Measurements from ENCODE around the gene LYPLAL1. TPM values are rescaled to one million over a fixed set of nuclear protein-coding genes. Genes with fewer than 3 reads are reported as not detected.

Gene LYPLAL1
- total and polyA plus RNA-seq, 2 of the 8 experiments (the other 6 are each of a cell fraction or from before 2014, with no cell fraction given), result 6.3 to 23.8 TPM

DNA sequence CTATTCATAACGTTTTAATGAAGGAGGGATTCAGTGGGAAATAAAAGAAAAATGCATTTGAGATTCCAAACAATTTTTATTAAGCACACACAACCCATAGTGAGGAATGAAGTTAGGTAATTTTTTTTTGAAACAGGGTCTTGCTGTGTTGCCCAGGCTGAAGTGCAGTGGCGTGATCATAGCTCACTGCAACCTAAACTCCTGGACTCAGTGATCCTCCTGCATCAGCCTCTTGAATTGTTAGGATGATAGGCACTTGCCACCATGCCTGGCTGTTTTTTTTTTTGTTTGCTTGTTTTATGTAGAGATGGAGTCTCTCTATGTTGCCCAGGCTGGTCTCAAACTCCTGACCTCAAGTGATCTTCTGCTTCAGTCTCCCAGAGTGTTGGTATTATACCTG, 28.9 kb downstream of the LYPLAL1 start:
- Histone ChIP-seq H3K9me3 (ENCODE audit: insufficient read depth in 2 of 2, low read depth in 1 of 2, low read length in 1 of 2) (no peaks in the 10 kb centered on the region), H2BK20ac (ENCODE audit: low read length) (no peak overlapping the region), H3K27me3 (replicated peaks in 1 of 4; ENCODE audit: control insufficient read depth in 3 of 4, extremely low read depth in 1 of 4, insufficient read depth in 3 of 4, low read length in 3 of 4) (no peaks in the 10 kb centered on the region), H3K79me2 (ENCODE audit: control insufficient read depth in 1 of 2, insufficient read depth in 2 of 2, low read length in 2 of 2) (no peaks in the 10 kb centered on the region), H3K9ac (replicated peaks in 1 of 4; ENCODE audit: extremely low read depth in 1 of 4, low read depth in 3 of 4, low read length in 3 of 4) (no peak overlapping the region), H3K4ac (replicated peaks; ENCODE audit: insufficient read length, low read depth, low read length) (no peak overlapping the region), H3K18ac (ENCODE audit: extremely low read depth, low read length) (no peak overlapping the region), H3K79me1 (ENCODE audit: low read depth, low read length) (no peaks in the 10 kb centered on the region), H3K14ac (ENCODE audit: insufficient read length) (no peak overlapping the region), H3K4me3 (ENCODE audit: extremely low read depth in 1 of 4, insufficient read depth in 2 of 4, low read depth in 3 of 4, low read length in 4 of 4) (no peak overlapping the region), H2BK5ac (ENCODE audit: low read depth, low read length) (no peak overlapping the region), H2BK120ac (replicated peaks; ENCODE audit: low read depth, low read length) (no peak overlapping the region), H3K23me2 (ENCODE audit: low read depth, low read length) (no peaks in the 10 kb centered on the region), H3K27ac (ENCODE audit: low read depth, low read length) (no peak overlapping the region), H4K8ac (ENCODE audit: extremely low read depth, insufficient read depth, low read length) (no peak overlapping the region), H4K91ac (replicated peaks; ENCODE audit: insufficient read length, low read length) (no peak overlapping the region), H2BK12ac (ENCODE audit: low read depth, low read length) (no peak overlapping the region), H2BK15ac (ENCODE audit: low read length) (no peak overlapping the region), H3K56ac (replicated peaks; ENCODE audit: insufficient read length, low read depth, low read length) (no peak overlapping the region), H3K36me3 (ENCODE audit: control insufficient read depth in 2 of 4, insufficient read depth in 4 of 4, low read length in 3 of 4) (no peaks in the 10 kb centered on the region; a peak in 1 of 8 replicates), H3K23ac (ENCODE audit: insufficient read length) (no peak overlapping the region), H3K4me2 (ENCODE audit: insufficient read depth in 1 of 2, low read depth in 2 of 2, low read length in 2 of 2) (no peak overlapping the region), H3K4me1 (replicated peaks in 1 of 4; ENCODE audit: control insufficient read depth in 3 of 4, insufficient read depth in 4 of 4, low read length in 3 of 4) (no peaks in the 10 kb centered on the region), H2AFZ (ENCODE audit: low read length) (no peak overlapping the region), H2AK5ac (ENCODE audit: low read depth, low read length) (no peak overlapping the region), H4K5ac (ENCODE audit: insufficient read length, low read depth, low read length) (no peak overlapping the region), H4K20me1 (replicated peaks in 1 of 2; ENCODE audit: control insufficient read depth in 1 of 2, insufficient read depth in 2 of 2, low read length in 2 of 2) (no peaks in the 10 kb centered on the region)
- DNase-seq (ENCODE audit: low read depth in 1 of 2, low spot score in 2 of 2) (no peak), FAIRE-seq (no peak)
- 73% methylated on average over 2 of the region's 2 CpGs; no CpG with 5 or more reads in 1 of the 2 experiments for WGBS, 2 experiments (ENCODE audit: extremely low coverage in 1 of 2, insufficient coverage in 1 of 2, insufficient read length in 1 of 2, insufficient replicate concordance in 2 of 2, low coverage in 1 of 2, low lambda C conversion rate in 2 of 2, missing lambda C conversion rate in 1 of 2)
- ChIA-PET CTCF (ENCODE audit: partially characterized antibody) (interaction anchor here (0.6 to 1.1 kb wide), 4 partner anchors 14 to 498 kb away, joined by 3 to 6 read pairs (median 3); no protein-coding TSS in a partner anchor), POLR2A (ENCODE audit: partially characterized antibody) (no interaction called here)

Data from H1 (cell line).